ENCODE results near the gene ATL3.
A peak's percentile ranks its signal among the peaks of the same experiment; 100 is the strongest.
"Not testable (repeated sequence)": the region's sequence is repeated elsewhere in the genome, so short reads cannot be mapped to it uniquely, and the experiment has no call there.

Gene ATL3

GRCh38 chr11:63671322-63672155 lies at the start of gene ATL3:
ATL3 (minus strand) TSS chr11:63671376; CDS start chr11:63671335, 41 bp downstream.
- DNase-seq, result peak; percentile 93

- no peak for DNase-seq
These were observed 49.4 kb upstream of the ATL3 start for GRCh38 chr11:63720611-63721010.

- DNase-seq, result no peak
These were observed 48.8 kb upstream of the ATL3 start for GRCh38 chr11:63719987-63720386.

GRCh38 chr11:63719001-63719400 lies 47.8 kb upstream of the ATL3 start:
- no peak for DNase-seq

- no peak for DNase-seq
These were observed 44.9 kb upstream of the ATL3 start for GRCh38 chr11:63716046-63716445.

- DNase-seq, result no peak
These were observed 42.6 kb upstream of the ATL3 start for GRCh38 chr11:63713766-63714165.

GRCh38 chr11:63711838-63712237 lies 40.7 kb upstream of the ATL3 start:
- no peak for DNase-seq

- DNase-seq, result no peak
These were observed 39.5 kb upstream of the ATL3 start for GRCh38 chr11:63710476-63711217.

GRCh38 chr11:63709336-63709884 lies 38.2 kb upstream of the ATL3 start:
- DNase-seq, result no peak

GRCh38 chr11:63708764-63709163 lies 37.6 kb upstream of the ATL3 start:
- DNase-seq, result no peak

- no peak for DNase-seq
These were observed 34.4 kb upstream of the ATL3 start for GRCh38 chr11:63705526-63705925.

- DNase-seq, result no peak
These were observed 28.7 kb upstream of the ATL3 start for GRCh38 chr11:63699896-63700295.

- DNase-seq, result no peak
These were observed 28.0 kb upstream of the ATL3 start for GRCh38 chr11:63698976-63699733.

- DNase-seq, result no peak
These were observed 23.4 kb upstream of the ATL3 start for GRCh38 chr11:63694596-63694995.

- peak; percentile 60 for DNase-seq
These were observed 16.7 kb upstream of the ATL3 start for GRCh38 chr11:63687845-63688244.

GRCh38 chr11:63686926-63687325 lies 15.8 kb upstream of the ATL3 start:
- DNase-seq, result no peak

GRCh38 chr11:63685158-63685721 lies 14.1 kb upstream of the ATL3 start:
- not testable (repeated sequence) for DNase-seq

- DNase-seq, result no peak
These were observed 12.2 kb upstream of the ATL3 start for GRCh38 chr11:63683133-63683991.

GRCh38 chr11:63682066-63683021 lies 11.2 kb upstream of the ATL3 start:
- DNase-seq, result peak; percentile 5

GRCh38 chr11:63681321-63682065 lies 10.3 kb upstream of the ATL3 start, which contains the start of gene RTN3:
RTN3 (plus strand) TSS chr11:63681500; CDS start chr11:63681637, 137 bp downstream.
- DNase-seq, result peak; percentile 99
